Endothelial cell of umbilical vein (primary cell): Measurements from ENCODE around the gene PAPOLA. TPM values are rescaled to one million over a fixed set of nuclear protein-coding genes. Genes with fewer than 3 reads are reported as not detected.

Experiments used
- BruUV-seq: library from RNA; stranded (reverse); fragments of 400-500 nt; replicated peaks from 2 replicates; lab custom pipeline; 2021; lab: Mats Ljungman, UMichigan
- CTCF ChIA-PET: fragments of 300-600, 350-600 bp; sonication (Branson Sonifier 250); formaldehyde crosslinking; loops from one replicate; lab custom pipeline; 2021; ENCODE audit warnings: antibody characterized with exemption, inconsistent platforms; lab: Charles Lee
- POLR2A ChIA-PET: fragments of 300-600, 350-600 bp; sonication (Branson Sonifier 250); formaldehyde crosslinking; loops from one replicate; lab custom pipeline; 2021; ENCODE audit warnings: antibody characterized with exemption, inconsistent platforms; lab: Charles Lee
- DNase-seq: peaks from one replicate; pipeline ENCODE4 v3.0.0-alpha.2; 2011; ENCODE audit warnings: low read depth, low spot score
- FAIRE-seq: peaks from 2 replicates; lab custom pipeline; 2011; peaks lifted over from hg19 to GRCh38; lab: Jason Lieb, UNC
- H2AFZ ChIP-seq: 2 replicates; pipeline ENCODE4 v1.6.0; 2012; ENCODE audit warnings: low read depth, low read length, control low read depth, inconsistent platforms
- H3K27ac ChIP-seq: 2 replicates; pipeline ENCODE4 v1.5.1; 2011; ENCODE audit warnings: low read depth, mild to moderate bottlenecking, control low read depth, low read length, moderate library complexity; ENCODE audit not compliant: insufficient read depth
- H3K27me3 ChIP-seq, 2 experiments: 2 replicates each; pipeline versions ENCODE4 v1.6.0 to v1.6.1; 2011; ENCODE audit warnings: low read length in 2 of 2, mixed read lengths in 1 of 2; ENCODE audit not compliant: control insufficient read depth in 2 of 2, insufficient read depth in 2 of 2
- H3K36me3 ChIP-seq, 2 experiments: 2 replicates in 1 of 2; 3 replicates in 1 of 2; pipeline ENCODE4 v1.5.1; 2011; ENCODE audit warnings: low read length in 2 of 2, mild to moderate bottlenecking in 1 of 2, moderate library complexity in 1 of 2; ENCODE audit not compliant: control insufficient read depth in 2 of 2, insufficient read depth in 2 of 2; ENCODE audit errors: extremely low read depth in 1 of 2
- H3K4me1 ChIP-seq: 3 replicates; pipeline ENCODE4 v1.5.1; 2011; ENCODE audit warnings: mild to moderate bottlenecking, low read length; ENCODE audit not compliant: control insufficient read depth, insufficient read depth; ENCODE audit errors: extremely low read depth
- H3K4me2 ChIP-seq: 2 replicates; pipeline ENCODE4 v1.6.1; 2011; ENCODE audit warnings: low read length, control low read depth, mixed read lengths; ENCODE audit not compliant: insufficient read depth
- H3K4me3 ChIP-seq, 3 experiments: fragments of 200-600 bp in 1 of 3; sonication (generic), shearing (Covaris generic) in 1 of 3; replicated peaks in 1 of 3; 2 replicates each; pipeline ENCODE4 v1.5.1; 2011 to 2016; ENCODE audit warnings: control low read depth in 3 of 3, low read length in 3 of 3, mild to moderate bottlenecking in 2 of 3, inconsistent platforms in 1 of 3, low read depth in 1 of 3, moderate library complexity in 1 of 3; ENCODE audit not compliant: insufficient read depth in 1 of 3
- H3K79me2 ChIP-seq: 2 replicates; pipeline ENCODE4 v1.6.0; 2012; ENCODE audit warnings: low read length, inconsistent platforms; ENCODE audit not compliant: control insufficient read depth, insufficient read depth
- H3K9ac ChIP-seq: replicated peaks from 2 replicates; pipeline ENCODE3; 2011; ENCODE audit warnings: low read length, control low read depth; ENCODE audit not compliant: insufficient read depth; ENCODE audit errors: extremely low read depth
- H3K9me1 ChIP-seq: replicated peaks from 3 replicates; pipeline ENCODE4 v1.6.0; 2011; ENCODE audit warnings: mild to moderate bottlenecking, low read length; ENCODE audit not compliant: control insufficient read depth, insufficient read depth; ENCODE audit errors: extremely low read depth
- H3K9me3 ChIP-seq: replicated peaks from 2 replicates; pipeline ENCODE4 v1.5.1; 2012; ENCODE audit warnings: low read length, inconsistent platforms; ENCODE audit not compliant: control insufficient read depth, insufficient read depth
- H4K20me1 ChIP-seq: replicated peaks from 2 replicates; pipeline ENCODE3; 2011; ENCODE audit warnings: mild to moderate bottlenecking, low read length; ENCODE audit not compliant: control insufficient read depth, insufficient read depth; ENCODE audit errors: extremely low read depth
- EZH2 ChIP-seq: IDR thresholded peaks from 2 replicates; pipeline ENCODE4 v1.6.1; 2012; ENCODE audit warnings: borderline replicate concordance, low read depth, mild to moderate bottlenecking, moderate library complexity, low read length, inconsistent platforms; ENCODE audit not compliant: severe bottlenecking
- FOS ChIP-seq: IDR thresholded peaks from 2 replicates; pipeline ENCODE4 v1.6.1; 2011; ENCODE audit warnings: mild to moderate bottlenecking, low read length, moderate library complexity, borderline replicate concordance; ENCODE audit not compliant: insufficient read depth
- GATA2 ChIP-seq: IDR thresholded peaks from 2 replicates; pipeline ENCODE4 v1.7.0; 2011; ENCODE audit warnings: low read depth, mild to moderate bottlenecking, moderate library complexity, mixed read lengths, low read length; ENCODE audit not compliant: insufficient read length, insufficient read depth
- JUN ChIP-seq: IDR thresholded peaks from 2 replicates; pipeline ENCODE4 v1.6.1; 2011; ENCODE audit warnings: borderline replicate concordance, low read depth; ENCODE audit not compliant: insufficient read length, insufficient read depth
- MYC ChIP-seq: IDR thresholded peaks from one replicate; pipeline ENCODE4 v1.6.1; 2011; ENCODE audit warnings: mild to moderate bottlenecking, low read depth, low read length
- POLR2A ChIP-seq: IDR thresholded peaks from 2 replicates; pipeline ENCODE4 v1.6.1; 2012; ENCODE audit warnings: low read depth, mild to moderate bottlenecking, control low read depth, low read length
- POLR2AphosphoS5 ChIP-seq: IDR thresholded peaks from 2 replicates; pipeline ENCODE4 v1.6.1; 2012; ENCODE audit warnings: low read depth, mild to moderate bottlenecking, control low read depth, low read length, moderate library complexity; ENCODE audit not compliant: insufficient read depth
- dilution Hi-C: fragments of 300-500 bp; cut with MboI; formaldehyde crosslinking; loops from one replicate; pipeline ENCODE4 v1.15.0; 2019; ENCODE audit warnings: low sequenced_read_pairs; ENCODE audit not compliant: extremely low pct_ligation_motif_present
- intact Hi-C: fragments of 100-400 bp; cut with micrococcal nuclease; formaldehyde crosslinking; loops from one replicate; pipeline ENCODE4 v1.10.0; 2022
- polyA plus RNA-seq, 4 experiments: library from polyadenylated mRNA; depleted of rRNA in 3 of 4; stranded (reverse) in 3 of 4; unstranded in 1 of 4; fragments of >200 nt; gene quantifications; 2 replicates each; pipeline versions ENCODE4 v1.2.1 to v1.2.3, GENCODE V29; 2011 to 2012; ENCODE audit warnings: missing spikeins in 1 of 4
- total RNA-seq: library from RNA; stranded (reverse); gene quantifications from 2 replicates; pipeline ENCODE4 v1.2.3, GENCODE V29; 2021
- TF ChIP-seq, protein P1 (sequence below), 2 donors: IDR thresholded peaks; 1 replicate in 1 of 2; 2 replicates in 1 of 2; pipeline ENCODE4 v1.5.1; 2011; ENCODE audit warnings: low read length in 2 of 2, mild to moderate bottlenecking in 2 of 2, moderate library complexity in 2 of 2, control low read depth in 1 of 2, inconsistent platforms in 1 of 2, low read depth in 1 of 2; ENCODE audit not compliant: insufficient read depth in 1 of 2; ENCODE audit errors: extremely low read depth in 1 of 2
- TF ChIP-seq, protein P2 (sequence below): IDR thresholded peaks from 2 replicates; pipeline ENCODE4 v1.6.1; 2011; ENCODE audit not compliant: insufficient read depth, insufficient read length

Gene PAPOLA
- total and polyA plus RNA-seq, 2 donors (not counting 3 experiments of a cell fraction or from before 2014, with no cell fraction given): 75.4 to 184 TPM

DNA sequence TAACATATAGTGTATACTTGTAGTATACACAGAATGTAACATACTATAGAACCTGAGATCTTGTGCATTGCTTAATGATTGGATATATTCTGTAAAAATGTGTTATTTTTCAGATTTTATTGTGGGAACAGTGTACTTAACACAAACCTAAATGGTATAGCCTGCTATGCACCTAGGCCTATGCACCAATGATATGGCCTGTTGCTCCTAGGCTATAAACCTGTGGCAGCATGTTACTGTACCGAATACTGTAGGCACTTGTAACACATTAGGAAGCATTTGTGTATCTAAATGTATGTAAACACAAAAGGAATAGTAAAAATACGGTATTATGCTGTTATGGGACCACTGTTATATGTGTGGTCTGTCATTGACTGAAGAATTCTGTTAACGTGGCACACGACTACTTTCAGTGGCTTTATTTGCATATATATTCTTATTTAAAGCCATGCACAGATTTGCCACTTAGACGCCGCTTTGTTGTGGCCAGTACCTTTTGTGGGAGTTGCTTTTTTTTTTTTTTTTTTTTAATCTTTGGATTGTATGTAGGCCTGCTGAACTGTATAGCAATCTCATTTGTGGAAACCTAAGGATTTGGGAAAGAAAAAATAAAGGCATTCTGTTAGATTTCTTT, 7.4 kb downstream of the PAPOLA start:
- Histone ChIP-seq H3K9ac (no peak overlapping the region), H3K27ac (no peak overlapping the region), H3K4me3 (no peak overlapping the region), H3K4me1 (peaks cover 16% of the 10 kb centered on the region), H3K9me3 (no peaks in the 10 kb centered on the region), H3K36me3 (no peaks in the 10 kb centered on the region), H3K27me3 (no peaks in the 10 kb centered on the region), H4K20me1 (peaks cover 41% of the 10 kb centered on the region), H3K79me2 (peaks cover 98% of the 10 kb centered on the region), H3K9me1 (no peaks in the 10 kb centered on the region), H2AFZ (no peak overlapping the region), H3K4me2 (no peak overlapping the region)
- ChIA-PET CTCF (interaction anchor here (1.5 kb wide), 1 partner anchor 23 kb away, joined by 4 read pairs; no protein-coding TSS in a partner anchor), POLR2A (no interaction called here)
- intact Hi-C loops: loop anchor here (10.0 kb wide), 1 partner anchor 975 kb away; the partner anchor contains the start of gene GLRX5
- TF ChIP-seq GATA2 (no peak), FOS (no peak), EZH2 (no peak), MYC (no peak), POLR2A (no peak), POLR2AphosphoS5 (no peak), JUN (no peak)
- TF ChIP-seq, protein P1, sequence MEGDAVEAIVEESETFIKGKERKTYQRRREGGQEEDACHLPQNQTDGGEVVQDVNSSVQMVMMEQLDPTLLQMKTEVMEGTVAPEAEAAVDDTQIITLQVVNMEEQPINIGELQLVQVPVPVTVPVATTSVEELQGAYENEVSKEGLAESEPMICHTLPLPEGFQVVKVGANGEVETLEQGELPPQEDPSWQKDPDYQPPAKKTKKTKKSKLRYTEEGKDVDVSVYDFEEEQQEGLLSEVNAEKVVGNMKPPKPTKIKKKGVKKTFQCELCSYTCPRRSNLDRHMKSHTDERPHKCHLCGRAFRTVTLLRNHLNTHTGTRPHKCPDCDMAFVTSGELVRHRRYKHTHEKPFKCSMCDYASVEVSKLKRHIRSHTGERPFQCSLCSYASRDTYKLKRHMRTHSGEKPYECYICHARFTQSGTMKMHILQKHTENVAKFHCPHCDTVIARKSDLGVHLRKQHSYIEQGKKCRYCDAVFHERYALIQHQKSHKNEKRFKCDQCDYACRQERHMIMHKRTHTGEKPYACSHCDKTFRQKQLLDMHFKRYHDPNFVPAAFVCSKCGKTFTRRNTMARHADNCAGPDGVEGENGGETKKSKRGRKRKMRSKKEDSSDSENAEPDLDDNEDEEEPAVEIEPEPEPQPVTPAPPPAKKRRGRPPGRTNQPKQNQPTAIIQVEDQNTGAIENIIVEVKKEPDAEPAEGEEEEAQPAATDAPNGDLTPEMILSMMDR (IDR thresholded peaks at IDR 0.05; ENCODE audit: extremely low read depth in 1 of 2, insufficient read depth in 1 of 2, low read depth in 1 of 2, low read length in 2 of 2): no peak
- TF ChIP-seq, protein P2, sequence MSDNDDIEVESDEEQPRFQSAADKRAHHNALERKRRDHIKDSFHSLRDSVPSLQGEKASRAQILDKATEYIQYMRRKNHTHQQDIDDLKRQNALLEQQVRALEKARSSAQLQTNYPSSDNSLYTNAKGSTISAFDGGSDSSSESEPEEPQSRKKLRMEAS: no peak
- BruUV-seq: no TSS peak
- dilution Hi-C loops: no loop called here
- no peak for FAIRE-seq
- DNase-seq: no peak
